ENCODE measurements around the gene CAP1. TPM values are rescaled to one million over a fixed set of nuclear protein-coding genes. Genes with fewer than 3 reads are reported as not detected.

Gene CAP1
- 509 and 828 TPM in 2 replicates for total RNA-seq

GRCh38 chr1:40040511-40041465 lies at the start of gene CAP1:
Gene CAP1, plus strand, starts transcription at chr1:40040729. Its CDS starts 18,618 bp downstream, at chr1:40059347.

GRCh38 chr1:40096977-40097782 lies 56.7 kb downstream of the CAP1 start, which contains the start of gene PPT1:
Gene PPT1, minus strand, starts transcription at chr1:40097252. Its CDS starts 14 bp downstream, at chr1:40097238.

Other genes with a start within 250 kb of the CAP1 start
- 27.3 and 40.2 TPM in 2 replicates for gene TRIT1, start 157.2 kb upstream of the CAP1 start, total RNA-seq
- 1.3 and 2.1 TPM in 2 replicates for gene MYCL, start 138.8 kb upstream of the CAP1 start, total RNA-seq
- 13.4 and 17.9 TPM in 2 replicates for gene MFSD2A, start 85.6 kb upstream of the CAP1 start, total RNA-seq
- gene PPT1, start 56.5 kb downstream of the CAP1 start, total RNA-seq: 38.0 and 54.5 TPM in 2 replicates
- 33.6 and 38.3 TPM in 2 replicates for gene RLF, start 120.7 kb downstream of the CAP1 start, total RNA-seq
- not detected in 2 replicates for gene TMCO2, start 207.2 kb downstream of the CAP1 start, total RNA-seq
- 58.8 and 76.5 TPM in 2 replicates for gene ZMPSTE24, start 217.5 kb downstream of the CAP1 start, total RNA-seq

All from smooth muscle cell of the umbilical artery (primary cell).